ENCODE data around the gene FOXN4. TPM values are rescaled to one million over a fixed set of nuclear protein-coding genes. Genes with fewer than 3 reads are reported as not detected.

Gene FOXN4
- total and polyA plus RNA-seq, 9 of the 15 experiments (the other 6 are each of a cell fraction or from before 2014, with no cell fraction given), result not detected

- Histone ChIP-seq H3K4me1 (replicated peaks in 1 of 2; ENCODE audit: control insufficient read depth in 2 of 2, insufficient read depth in 2 of 2, low read length in 2 of 2) (no peaks in the 10 kb centered on the region), H3K9me1 (ENCODE audit: control insufficient read depth, insufficient read depth, low read length) (no peaks in the 10 kb centered on the region), H3K4me3 (no peak overlapping the region), H3K27ac (ENCODE audit: extremely low read depth, low read depth, low read length) (no peak overlapping the region), H4K20me1 (replicated peaks; ENCODE audit: control insufficient read depth, insufficient read depth, low read length) (0 out of 2 replicates have a peak, but pooled peaks cover 11% of the 10 kb centered on the region), H3K36me3 (ENCODE audit: control insufficient read depth, insufficient read depth, low read length) (no peaks in the 10 kb centered on the region), H3K79me2 (ENCODE audit: control insufficient read depth, insufficient read depth, low read length) (no peaks in the 10 kb centered on the region), H2AFZ (ENCODE audit: low read depth, low read length) (no peak overlapping the region), H3K9me3 (replicated peaks; ENCODE audit: control insufficient read depth, insufficient read depth, low read depth, low read length) (no peaks in the 10 kb centered on the region), H3K9ac (ENCODE audit: insufficient read depth in 1 of 2, low read depth in 2 of 2, low read length in 2 of 2) (no peak overlapping the region), H3K27me3 (ENCODE audit: control insufficient read depth in 2 of 2, insufficient read depth in 2 of 2, low read length in 2 of 2) (peaks cover 15 to 51% of the 10 kb centered on the region in 2 experiments), H3K4me2 (ENCODE audit: insufficient read depth, low read length) (no peak overlapping the region)
- TF ChIP-seq HNRNPUL1 (IDR thresholded peaks at IDR 0.05; ENCODE audit: low read length), result no peak
- no peak for TF ChIP-seq MXD1 (CRISPR knock-in tag; IDR thresholded peaks at IDR 0.05; ENCODE audit: borderline replicate concordance, poor library complexity, severe bottlenecking)
- TF ChIP-seq SREBF2 (CRISPR knock-in tag; IDR thresholded peaks at IDR 0.05), result no peak
- no peak for TF ChIP-seq HDAC1 (IDR thresholded peaks at IDR 0.05)
- TF ChIP-seq BHLHE40 (IDR thresholded peaks at IDR 0.05; ENCODE audit: low read length), result no peak
- TF ChIP-seq CAMTA2 (CRISPR knock-in tag; conservative IDR thresholded peaks at IDR 0.05), result no peak
- TF ChIP-seq HINFP (tag; conservative IDR thresholded peaks at IDR 0.05; ENCODE audit: low read depth), result no peak
- no peak for TF ChIP-seq GTF2F1 (IDR thresholded peaks at IDR 0.05; ENCODE audit: low read depth, low read length)
- TF ChIP-seq CHD1 (IDR thresholded peaks at IDR 0.05; ENCODE audit: low read length), result no peak
- no peak for TF ChIP-seq RBFOX2 (IDR thresholded peaks at IDR 0.05; ENCODE audit: low read depth, low read length)
- TF ChIP-seq BDP1 (IDR thresholded peaks at IDR 0.05; ENCODE audit: insufficient read depth, insufficient read length), result no peak
- no peak for TF ChIP-seq ATF2 (CRISPR knock-in tag; IDR thresholded peaks at IDR 0.05)
- intact Hi-C loops (cut with micrococcal nuclease) (no loop called here), in situ Hi-C loops (cut with MboI) (no loop called here)
- BruUV-seq (replicated peaks), result no TSS peak
- POLR2A ChIA-PET, result interaction anchor here (0.6 to 1.2 kb wide), 3 partner anchors 33 to 282 kb away, joined by 3 to 4 read pairs (median 3); no protein-coding TSS in a partner anchor
- CTCF ChIA-PET (ENCODE audit: low intra/inter-chr PET ratio), result no interaction called here
- 2% methylated on average over 7 of the region's 7 CpGs for WGBS (ENCODE audit: insufficient coverage, low coverage, missing lambda C conversion rate)
- DNase-seq (ENCODE audit: extremely low read depth in 1 of 4, low spot score in 3 of 4) (no peak), FAIRE-seq (no peak), ATAC-seq (no peak)
Observed at GRCh38 chr12:109232731-109233130, 76.4 kb downstream of the FOXN4 start.
